22Rv1 (cell line): ENCODE measurements around the gene CHST2.

ENCODE experiments used
- H3K27ac ChIP-seq: fragments of 450-650 bp; 2 replicates; pipeline ENCODE4 v1.5.1; 2017
- CTCF ChIP-seq: fragments of 450-650 bp; IDR thresholded peaks from 2 replicates; pipeline ENCODE4 v1.5.1; 2017; ENCODE audit warnings: mild to moderate bottlenecking
- ZFX ChIP-seq: fragments of 450-650 bp; IDR thresholded peaks from 2 replicates; pipeline ENCODE4 v1.6.1; 2017; ENCODE audit warnings: antibody characterized with exemption, borderline replicate concordance

Gene CHST2

GRCh38 chr3:143090976-143091837 is 28.4 kb upstream of the CHST2 start:
- no peak for TF ChIP-seq ZFX
- H3K27ac ChIP-seq: no peak overlapping the region

GRCh38 chr3:143092191-143092590 is 27.4 kb upstream of the CHST2 start:
- H3K27ac ChIP-seq: no peak overlapping the region
- no peak for TF ChIP-seq ZFX
- TF ChIP-seq CTCF: no peak

- H3K27ac ChIP-seq: no peak overlapping the region
- TF ChIP-seq CTCF: no peak
- TF ChIP-seq ZFX: no peak
Observed at GRCh38 chr3:143095813-143096212, 23.8 kb upstream of the CHST2 start.

- H3K27ac ChIP-seq: peak overlapping the region; percentile 16; the same call in 1 of the 2 replicates
- no peak for TF ChIP-seq ZFX
- no peak for TF ChIP-seq CTCF
Observed at GRCh38 chr3:143098032-143098764, 21.4 kb upstream of the CHST2 start.

GRCh38 chr3:143099210-143099609 is 20.4 kb upstream of the CHST2 start:
- TF ChIP-seq CTCF (no peak), ZFX (no peak)
- H3K27ac ChIP-seq: no peak overlapping the region

- no peak for TF ChIP-seq CTCF
- no peak for TF ChIP-seq ZFX
Observed at GRCh38 chr3:143099690-143100089, 19.9 kb upstream of the CHST2 start.

GRCh38 chr3:143100451-143100850 is 19.1 kb upstream of the CHST2 start:
- H3K27ac ChIP-seq: no peak overlapping the region
- no peak for TF ChIP-seq CTCF
- no peak for TF ChIP-seq ZFX

More at GRCh38 chr3:143099690-143100089, 19.9 kb upstream of the CHST2 start:
- no peak overlapping the region for H3K27ac ChIP-seq
